ENCODE data around the gene TRPM8.

- TF ChIP-seq CTCF (conservative IDR thresholded peaks at IDR 0.05; ENCODE audit: low read depth in 2 of 2), result no peak
- TF ChIP-seq POLR2AphosphoS5 (IDR thresholded peaks at IDR 0.05; ENCODE audit: low read depth), result no peak
Observed at GRCh38 chr2:233907627-233908026, 9.5 kb upstream of the TRPM8 start.

Data from GM23338 (cell line).